Measurements from ENCODE around the gene SETBP1.

The SETBP1 gene

DNA sequence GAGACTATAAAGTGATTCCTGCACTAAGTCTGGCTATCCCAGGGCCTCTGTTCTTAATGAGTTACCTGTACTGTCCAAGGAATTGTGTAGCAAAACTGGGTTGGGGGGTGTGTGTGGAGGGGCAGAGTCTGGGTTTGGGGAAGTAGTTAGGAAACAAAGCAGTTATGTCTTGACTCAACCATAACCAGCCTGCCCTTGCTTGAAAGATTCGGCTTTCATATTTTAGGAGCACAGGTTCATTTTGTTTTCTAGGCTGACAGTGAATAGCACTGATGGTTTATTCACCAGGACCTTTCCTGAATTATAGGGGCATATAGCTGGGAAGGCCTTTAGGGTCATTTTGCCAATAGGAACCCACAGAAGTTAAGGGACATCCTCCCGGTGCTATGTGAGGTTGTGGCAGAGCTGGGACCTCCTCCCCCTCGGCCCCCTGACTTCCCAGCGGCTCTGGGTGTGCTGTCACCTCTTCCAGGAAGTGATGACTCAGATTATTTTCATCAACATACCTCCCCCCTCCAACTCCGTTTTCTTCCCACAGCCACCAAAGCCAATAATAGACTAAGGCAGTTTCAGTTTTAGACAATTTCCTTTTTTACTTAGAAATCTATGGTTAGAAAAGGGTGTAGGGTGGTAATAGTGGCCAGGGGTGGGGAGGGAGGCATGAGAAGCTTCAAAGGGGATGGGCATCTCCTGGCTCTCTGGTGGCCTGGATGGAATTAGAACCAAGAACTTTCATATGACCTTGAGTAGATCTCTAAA, 44.8 kb downstream of the SETBP1 start:
- Histone ChIP-seq H3K14ac (ENCODE audit: low read length in 2 of 2) (no peak overlapping the region), H2BK120ac (ENCODE audit: low read depth, low read length) (peak overlapping the region; percentile 21), H3K4me3 (ENCODE audit: insufficient read depth in 1 of 2, low read depth in 1 of 2, low read length in 2 of 2) (peak overlapping the region in 1 of 2 experiments; percentile 50), H4K91ac (ENCODE audit: low read length) (no peak overlapping the region), H3K27ac (ENCODE audit: low read length, poor library complexity, severe bottlenecking) (peak overlapping the region; percentile 33), H3K79me1 (replicated peaks; ENCODE audit: low read length, poor library complexity, severe bottlenecking) (peaks cover 47% of the 10 kb centered on the region), H2AK5ac (ENCODE audit: low read length, severe bottlenecking) (peak overlapping the region; percentile 49), H3K9me3 (ENCODE audit: control insufficient read depth, low read length) (no peaks in the 10 kb centered on the region), H3K27me3 (ENCODE audit: control insufficient read depth in 1 of 2, insufficient read depth in 1 of 2, low read length in 2 of 2) (no peaks in the 10 kb centered on the region), H3K4me2 (ENCODE audit: low read length, poor library complexity, severe bottlenecking) (peak overlapping the region; percentile 31), H3K9ac (ENCODE audit: low read length) (peak overlapping the region; percentile 74), H3K23ac (ENCODE audit: low read length in 2 of 2) (no peak overlapping the region), H3K4me1 (ENCODE audit: control insufficient read depth, insufficient read depth, low read depth, low read length) (peaks cover 10% of the 10 kb centered on the region), H3K36me3 (ENCODE audit: control insufficient read depth in 1 of 2, insufficient read depth in 2 of 2, low read depth in 1 of 2, low read length in 2 of 2) (peaks cover 2 to 5% of the 10 kb centered on the region in 2 experiments), H3K18ac (ENCODE audit: low read depth in 1 of 2, low read length in 2 of 2) (peak overlapping the region; percentile 12 to 43), H2AFZ (ENCODE audit: low read depth, low read length) (no peak overlapping the region), H2BK15ac (ENCODE audit: low read depth, poor library complexity, severe bottlenecking) (no peak overlapping the region), H2BK12ac (ENCODE audit: low read length in 2 of 2) (peak overlapping the region in 1 of 2 experiments; percentile 86), H4K8ac (ENCODE audit: low read length) (no peak overlapping the region), H2BK5ac (ENCODE audit: low read depth, low read length, poor library complexity, severe bottlenecking) (no peak overlapping the region), H3K4ac (ENCODE audit: low read depth in 1 of 2, low read length in 2 of 2) (peak overlapping the region in 1 of 2 experiments; percentile 87)
- DNase-seq: peak; percentile 90
- WGBS: 20% methylated on average over 4 of the region's 5 CpGs

DNA sequence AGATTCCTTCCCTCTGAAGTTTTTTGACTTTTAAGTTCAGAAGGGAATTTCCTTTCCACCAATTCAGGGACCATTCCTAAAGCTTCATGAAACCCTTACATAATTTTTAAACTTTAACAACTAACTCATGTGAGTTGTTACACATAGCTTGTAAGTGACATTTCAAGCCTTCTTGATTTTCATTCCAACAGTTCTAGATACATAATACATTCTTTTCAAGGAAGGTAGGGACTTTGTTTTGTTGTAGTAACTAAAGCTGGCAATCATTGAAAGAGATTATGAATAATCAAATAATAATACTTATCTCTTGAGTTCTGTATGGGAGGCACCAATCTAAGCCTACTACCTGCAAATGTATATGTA, 45.4 kb downstream of the SETBP1 start:
- Histone ChIP-seq H3K9me3 (ENCODE audit: control insufficient read depth, low read length) (no peaks in the 10 kb centered on the region), H3K14ac (ENCODE audit: low read length in 2 of 2) (no peak overlapping the region), H3K27me3 (ENCODE audit: control insufficient read depth in 1 of 2, insufficient read depth in 1 of 2, low read length in 2 of 2) (no peaks in the 10 kb centered on the region), H3K4ac (ENCODE audit: low read depth in 1 of 2, low read length in 2 of 2) (peak overlapping the region in 1 of 2 experiments; percentile 87), H3K4me3 (ENCODE audit: insufficient read depth in 1 of 2, low read depth in 1 of 2, low read length in 2 of 2) (peak overlapping the region in 1 of 2 experiments; percentile 50), H2BK5ac (ENCODE audit: low read depth, low read length, poor library complexity, severe bottlenecking) (no peak overlapping the region), H3K36me3 (ENCODE audit: control insufficient read depth in 1 of 2, insufficient read depth in 2 of 2, low read depth in 1 of 2, low read length in 2 of 2) (peaks cover 0 to 3% of the 10 kb centered on the region in 2 experiments), H3K23ac (ENCODE audit: low read length in 2 of 2) (no peak overlapping the region), H2BK12ac (ENCODE audit: low read length in 2 of 2) (no peak overlapping the region), H2BK15ac (ENCODE audit: low read depth, poor library complexity, severe bottlenecking) (no peak overlapping the region), H3K27ac (ENCODE audit: low read length, poor library complexity, severe bottlenecking) (peak overlapping the region; percentile 33), H3K4me1 (ENCODE audit: control insufficient read depth, insufficient read depth, low read depth, low read length) (peaks cover 13% of the 10 kb centered on the region), H3K9ac (ENCODE audit: low read length) (peak overlapping the region; percentile 74), H3K4me2 (ENCODE audit: low read length, poor library complexity, severe bottlenecking) (no peak overlapping the region), H3K18ac (ENCODE audit: low read depth in 1 of 2, low read length in 2 of 2) (no peak overlapping the region), H2BK120ac (ENCODE audit: low read depth, low read length) (no peak overlapping the region), H2AFZ (ENCODE audit: low read depth, low read length) (no peak overlapping the region), H2AK5ac (ENCODE audit: low read length, severe bottlenecking) (no peak overlapping the region), H4K8ac (ENCODE audit: low read length) (no peak overlapping the region), H4K91ac (ENCODE audit: low read length) (no peak overlapping the region), H3K79me1 (replicated peaks; ENCODE audit: low read length, poor library complexity, severe bottlenecking) (peaks cover 48% of the 10 kb centered on the region)
- no peak for DNase-seq

- H2BK15ac ChIP-seq (ENCODE audit: low read depth, poor library complexity, severe bottlenecking): no peak overlapping the region
- no peak overlapping the region for H3K4me2 ChIP-seq (ENCODE audit: low read length, poor library complexity, severe bottlenecking)
- no peak overlapping the region for H3K27ac ChIP-seq (ENCODE audit: low read length, poor library complexity, severe bottlenecking)
- H3K14ac ChIP-seq (ENCODE audit: low read length in 2 of 2): no peak overlapping the region
- peak overlapping the region in 1 of 2 experiments; percentile 10 for H2BK12ac ChIP-seq (ENCODE audit: low read length in 2 of 2)
- no peaks in the 10 kb centered on the region for H3K36me3 ChIP-seq (ENCODE audit: control insufficient read depth in 1 of 2, insufficient read depth in 2 of 2, low read depth in 1 of 2, low read length in 2 of 2)
- H3K9ac ChIP-seq (ENCODE audit: low read length): no peak overlapping the region
- no peak overlapping the region for H3K4me3 ChIP-seq (ENCODE audit: insufficient read depth in 1 of 2, low read depth in 1 of 2, low read length in 2 of 2)
- H2AK5ac ChIP-seq (ENCODE audit: low read length, severe bottlenecking): no peak overlapping the region
- H3K79me1 ChIP-seq (replicated peaks; ENCODE audit: low read length, poor library complexity, severe bottlenecking): peaks cover 44% of the 10 kb centered on the region
- WGBS: 84% methylated on average over 4 of the region's 4 CpGs
- H4K91ac ChIP-seq (ENCODE audit: low read length): no peak overlapping the region
- no peak overlapping the region for H2AFZ ChIP-seq (ENCODE audit: low read depth, low read length)
- H3K4me1 ChIP-seq (ENCODE audit: control insufficient read depth, insufficient read depth, low read depth, low read length): peaks cover 16% of the 10 kb centered on the region
- H3K9me3 ChIP-seq (ENCODE audit: control insufficient read depth, low read length): no peaks in the 10 kb centered on the region
- no peak overlapping the region for H2BK5ac ChIP-seq (ENCODE audit: low read depth, low read length, poor library complexity, severe bottlenecking)
- H2BK120ac ChIP-seq (ENCODE audit: low read depth, low read length): no peak overlapping the region
- H3K4ac ChIP-seq (ENCODE audit: low read depth in 1 of 2, low read length in 2 of 2): peak overlapping the region in 1 of 2 experiments; percentile 54
- H4K8ac ChIP-seq (ENCODE audit: low read length): no peak overlapping the region
- peak overlapping the region in 1 of 2 experiments; percentile 37 for H3K18ac ChIP-seq (ENCODE audit: low read depth in 1 of 2, low read length in 2 of 2)
- H3K27me3 ChIP-seq (ENCODE audit: control insufficient read depth in 1 of 2, insufficient read depth in 1 of 2, low read length in 2 of 2): no peaks in the 10 kb centered on the region
- H3K23ac ChIP-seq (ENCODE audit: low read length in 2 of 2): no peak overlapping the region
- no peak for DNase-seq
Measured at GRCh38 chr18:44727291-44727690, 46.6 kb downstream of the SETBP1 start.

DNA sequence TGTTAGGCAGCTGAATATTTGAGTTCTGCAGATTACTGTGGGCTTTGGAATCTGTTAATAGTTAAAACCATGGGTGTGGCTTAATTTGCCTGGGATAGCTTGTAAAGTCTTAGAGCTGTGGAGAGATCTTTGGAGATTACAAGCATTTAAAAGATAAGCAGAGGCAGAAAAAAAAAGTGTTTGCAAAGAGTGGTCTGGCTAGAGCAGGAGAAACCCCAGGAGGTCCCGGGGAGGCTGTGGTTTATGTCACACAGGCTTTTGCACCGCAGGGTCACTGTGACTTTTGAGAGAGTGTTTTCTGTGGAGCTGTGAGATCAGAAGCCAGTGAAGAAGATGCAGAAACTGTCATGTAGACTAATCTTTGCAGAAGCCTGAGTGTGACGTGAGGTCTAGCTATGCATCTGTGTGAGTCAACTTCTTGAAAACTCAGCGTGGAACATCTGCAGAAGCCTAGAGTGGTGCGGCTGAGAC, 49.0 kb downstream of the SETBP1 start:
- Histone ChIP-seq H3K9ac (ENCODE audit: low read length) (peak overlapping the region; percentile 19), H4K91ac (ENCODE audit: low read length) (no peak overlapping the region), H2AFZ (ENCODE audit: low read depth, low read length) (no peak overlapping the region), H3K4me3 (ENCODE audit: insufficient read depth in 1 of 2, low read depth in 1 of 2, low read length in 2 of 2) (peak overlapping the region in 1 of 2 experiments; percentile 30), H3K9me3 (ENCODE audit: control insufficient read depth, low read length) (no peaks in the 10 kb centered on the region), H2BK12ac (ENCODE audit: low read length in 2 of 2) (no peak overlapping the region), H3K4me2 (ENCODE audit: low read length, poor library complexity, severe bottlenecking) (no peak overlapping the region), H3K79me1 (replicated peaks; ENCODE audit: low read length, poor library complexity, severe bottlenecking) (peaks cover 27% of the 10 kb centered on the region), H2AK5ac (ENCODE audit: low read length, severe bottlenecking) (no peak overlapping the region), H3K23ac (ENCODE audit: low read length in 2 of 2) (no peak overlapping the region), H3K18ac (ENCODE audit: low read depth in 1 of 2, low read length in 2 of 2) (peak overlapping the region in 1 of 2 experiments; percentile 22), H2BK5ac (ENCODE audit: low read depth, low read length, poor library complexity, severe bottlenecking) (no peak overlapping the region), H3K27me3 (ENCODE audit: control insufficient read depth in 1 of 2, insufficient read depth in 1 of 2, low read length in 2 of 2) (no peaks in the 10 kb centered on the region), H4K8ac (ENCODE audit: low read length) (no peak overlapping the region), H2BK15ac (ENCODE audit: low read depth, poor library complexity, severe bottlenecking) (no peak overlapping the region), H2BK120ac (ENCODE audit: low read depth, low read length) (no peak overlapping the region), H3K4ac (ENCODE audit: low read depth in 1 of 2, low read length in 2 of 2) (no peak overlapping the region), H3K14ac (ENCODE audit: low read length in 2 of 2) (no peak overlapping the region), H3K36me3 (ENCODE audit: control insufficient read depth in 1 of 2, insufficient read depth in 2 of 2, low read depth in 1 of 2, low read length in 2 of 2) (no peaks in the 10 kb centered on the region), H3K27ac (ENCODE audit: low read length, poor library complexity, severe bottlenecking) (peak overlapping the region; percentile 62), H3K4me1 (ENCODE audit: control insufficient read depth, insufficient read depth, low read depth, low read length) (peaks cover 20% of the 10 kb centered on the region)
- DNase-seq: peak; percentile 97
- 0% methylated on average over 4 of the region's 5 CpGs for WGBS
